ENCODE data around the gene DDOST.

Gene DDOST

GRCh38 chr1:20663365-20663764 lies 2.2 kb upstream of the DDOST start:
- H3K4me3 ChIP-seq (ENCODE audit: low read depth, low read length) = no peak overlapping the region

- peak overlapping the region; percentile 75 for H3K4me3 ChIP-seq (ENCODE audit: low read depth, low read length)
Measured at GRCh38 chr1:20662110-20662475, 924 bp upstream of the DDOST start.

GRCh38 chr1:20660847-20661206 lies 342 bp downstream of the DDOST start:
- peak overlapping the region; percentile 92 for H3K4me3 ChIP-seq (ENCODE audit: low read depth, low read length)

- H3K4me3 ChIP-seq (ENCODE audit: low read depth, low read length) = peak overlapping the region; percentile 92
Measured at GRCh38 chr1:20660363-20660762, 806 bp downstream of the DDOST start.

- no peak overlapping the region for H3K4me3 ChIP-seq (ENCODE audit: low read depth, low read length)
Measured at GRCh38 chr1:20658166-20658915, 2.8 kb downstream of the DDOST start.

GRCh38 chr1:20657024-20657423 lies 4.1 kb downstream of the DDOST start:
- H3K4me3 ChIP-seq (ENCODE audit: low read depth, low read length) = no peak overlapping the region

GRCh38 chr1:20654104-20654690 lies 7.0 kb downstream of the DDOST start:
- no peak overlapping the region for H3K4me3 ChIP-seq (ENCODE audit: low read depth, low read length)

GRCh38 chr1:20652300-20652699 lies 8.9 kb downstream of the DDOST start:
- no peak overlapping the region for H3K4me3 ChIP-seq (ENCODE audit: low read depth, low read length)

GRCh38 chr1:20648946-20649345 lies 12.2 kb downstream of the DDOST start:
- no peak overlapping the region for H3K4me3 ChIP-seq (ENCODE audit: low read depth, low read length)

- H3K4me3 ChIP-seq (ENCODE audit: low read depth, low read length) = no peak overlapping the region
Measured at GRCh38 chr1:20648438-20648837, 12.7 kb downstream of the DDOST start.

- H3K4me3 ChIP-seq (ENCODE audit: low read depth, low read length) = no peak overlapping the region
Measured at GRCh38 chr1:20645414-20645813, 15.8 kb downstream of the DDOST start.

GRCh38 chr1:20644416-20644815 lies 16.8 kb downstream of the DDOST start:
- H3K4me3 ChIP-seq (ENCODE audit: low read depth, low read length) = no peak overlapping the region

GRCh38 chr1:20643080-20643479 lies 18.1 kb downstream of the DDOST start:
- no peak overlapping the region for H3K4me3 ChIP-seq (ENCODE audit: low read depth, low read length)

GRCh38 chr1:20641975-20642374 lies 19.2 kb downstream of the DDOST start:
- H3K4me3 ChIP-seq (ENCODE audit: low read depth, low read length) = no peak overlapping the region

GRCh38 chr1:20640183-20640597 lies 21.0 kb downstream of the DDOST start:
- no peak overlapping the region for H3K4me3 ChIP-seq (ENCODE audit: low read depth, low read length)

GRCh38 chr1:20636785-20637347 lies 24.3 kb downstream of the DDOST start:
- H3K4me3 ChIP-seq (ENCODE audit: low read depth, low read length) = no peak overlapping the region

GRCh38 chr1:20634594-20635084 lies 26.5 kb downstream of the DDOST start:
- H3K4me3 ChIP-seq (ENCODE audit: low read depth, low read length) = peak overlapping the region; percentile 66

GRCh38 chr1:20634065-20634593 lies 27.0 kb downstream of the DDOST start:
- H3K4me3 ChIP-seq (ENCODE audit: low read depth, low read length) = peak overlapping the region; percentile 66

- H3K4me3 ChIP-seq (ENCODE audit: low read depth, low read length) = peak within 1 kb of the TSS; percentile 66
Measured at GRCh38 chr1:20633190-20634064, 27.7 kb downstream of the DDOST start, which contains the start of gene PINK1. TSS of gene PINK1 (plus strand) at chr1:20633458. CDS start at chr1:20633549, 91 bp downstream.

GRCh38 chr1:20632386-20632785 lies 28.8 kb downstream of the DDOST start:
- no peak overlapping the region for H3K4me3 ChIP-seq (ENCODE audit: low read depth, low read length)

GRCh38 chr1:20630729-20631128 lies 30.4 kb downstream of the DDOST start:
- no peak overlapping the region for H3K4me3 ChIP-seq (ENCODE audit: low read depth, low read length)
